ENCODE data around the gene CBFA2T3. TPM values are rescaled to one million over a fixed set of nuclear protein-coding genes. Genes with fewer than 3 reads are reported as not detected.
"Not testable (repeated sequence)": the region's sequence is repeated elsewhere in the genome, so short reads cannot be mapped to it uniquely, and the experiment has no call there.

Gene CBFA2T3
- total RNA-seq, 1 donor from 2014 or later, result not detected

DNA sequence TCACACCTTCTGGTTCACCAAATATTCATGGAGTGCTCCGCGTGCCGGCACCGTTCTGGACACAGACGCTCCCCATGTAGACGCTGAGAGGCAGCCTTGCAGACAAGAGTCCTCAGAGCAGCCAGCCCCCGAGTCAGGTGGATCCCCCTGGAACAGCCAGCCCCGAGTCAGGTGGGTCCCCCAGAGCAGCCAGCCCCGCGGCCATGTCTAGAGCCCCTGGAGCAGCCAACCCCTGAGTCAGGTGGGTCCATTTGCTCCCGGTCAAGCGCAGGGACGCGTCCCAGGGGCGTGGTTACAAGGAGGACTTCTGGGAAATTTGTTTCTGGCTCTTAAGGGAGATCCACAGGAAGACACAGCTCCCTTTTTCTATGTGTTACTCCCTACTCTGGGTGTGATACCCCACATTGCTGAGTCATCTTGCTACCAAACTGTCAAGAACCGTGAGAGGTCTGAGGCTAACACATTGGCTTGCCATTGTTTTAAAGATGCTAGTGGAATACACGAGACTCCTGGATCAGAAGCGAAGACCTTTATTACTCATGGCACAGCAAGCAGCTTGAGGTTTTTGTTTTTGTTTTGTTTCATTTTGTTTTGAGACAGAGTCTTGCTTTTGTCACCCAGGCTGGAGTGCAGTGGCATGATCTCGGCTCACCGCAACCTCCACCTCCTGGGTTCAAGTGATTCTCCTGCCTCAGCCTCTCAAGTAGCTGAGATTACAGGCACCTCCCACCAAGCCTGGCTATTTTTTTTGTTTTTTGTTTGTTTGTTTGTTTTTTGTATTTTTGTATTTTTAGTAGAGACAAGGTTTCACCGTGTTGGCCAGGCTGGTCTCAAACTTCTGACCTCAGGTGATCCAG lies 43.3 kb upstream of the CBFA2T3 start:
- TF ChIP-seq, protein P1, sequence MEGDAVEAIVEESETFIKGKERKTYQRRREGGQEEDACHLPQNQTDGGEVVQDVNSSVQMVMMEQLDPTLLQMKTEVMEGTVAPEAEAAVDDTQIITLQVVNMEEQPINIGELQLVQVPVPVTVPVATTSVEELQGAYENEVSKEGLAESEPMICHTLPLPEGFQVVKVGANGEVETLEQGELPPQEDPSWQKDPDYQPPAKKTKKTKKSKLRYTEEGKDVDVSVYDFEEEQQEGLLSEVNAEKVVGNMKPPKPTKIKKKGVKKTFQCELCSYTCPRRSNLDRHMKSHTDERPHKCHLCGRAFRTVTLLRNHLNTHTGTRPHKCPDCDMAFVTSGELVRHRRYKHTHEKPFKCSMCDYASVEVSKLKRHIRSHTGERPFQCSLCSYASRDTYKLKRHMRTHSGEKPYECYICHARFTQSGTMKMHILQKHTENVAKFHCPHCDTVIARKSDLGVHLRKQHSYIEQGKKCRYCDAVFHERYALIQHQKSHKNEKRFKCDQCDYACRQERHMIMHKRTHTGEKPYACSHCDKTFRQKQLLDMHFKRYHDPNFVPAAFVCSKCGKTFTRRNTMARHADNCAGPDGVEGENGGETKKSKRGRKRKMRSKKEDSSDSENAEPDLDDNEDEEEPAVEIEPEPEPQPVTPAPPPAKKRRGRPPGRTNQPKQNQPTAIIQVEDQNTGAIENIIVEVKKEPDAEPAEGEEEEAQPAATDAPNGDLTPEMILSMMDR (IDR thresholded peaks at IDR 0.05), result no peak
- H3K4me3 Mint-ChIP-seq (ENCODE audit: unreplicated experiment), result no peak overlapping the region
- H3K36me3 Mint-ChIP-seq (ENCODE audit: unreplicated experiment), result no peaks in the 10 kb centered on the region
- peaks cover 9% of the 10 kb centered on the region for H3K27me3 Mint-ChIP-seq (ENCODE audit: unreplicated experiment)
- no peaks in the 10 kb centered on the region for H3K4me1 Mint-ChIP-seq (ENCODE audit: unreplicated experiment)
- H3K9me3 Mint-ChIP-seq (ENCODE audit: unreplicated experiment), result no peaks in the 10 kb centered on the region
- no peak overlapping the region for H3K27ac Mint-ChIP-seq (ENCODE audit: unreplicated experiment)
- no peak for DNase-seq (ENCODE audit: extremely low spot score, unreplicated experiment)

- H3K4me1 Mint-ChIP-seq (ENCODE audit: unreplicated experiment), result no peaks in the 10 kb centered on the region
- no peaks in the 10 kb centered on the region for H3K36me3 Mint-ChIP-seq (ENCODE audit: unreplicated experiment)
- DNase-seq (ENCODE audit: extremely low spot score, unreplicated experiment), result no peak
Measured at GRCh38 chr16:89019511-89019910, 42.5 kb upstream of the CBFA2T3 start.

DNA sequence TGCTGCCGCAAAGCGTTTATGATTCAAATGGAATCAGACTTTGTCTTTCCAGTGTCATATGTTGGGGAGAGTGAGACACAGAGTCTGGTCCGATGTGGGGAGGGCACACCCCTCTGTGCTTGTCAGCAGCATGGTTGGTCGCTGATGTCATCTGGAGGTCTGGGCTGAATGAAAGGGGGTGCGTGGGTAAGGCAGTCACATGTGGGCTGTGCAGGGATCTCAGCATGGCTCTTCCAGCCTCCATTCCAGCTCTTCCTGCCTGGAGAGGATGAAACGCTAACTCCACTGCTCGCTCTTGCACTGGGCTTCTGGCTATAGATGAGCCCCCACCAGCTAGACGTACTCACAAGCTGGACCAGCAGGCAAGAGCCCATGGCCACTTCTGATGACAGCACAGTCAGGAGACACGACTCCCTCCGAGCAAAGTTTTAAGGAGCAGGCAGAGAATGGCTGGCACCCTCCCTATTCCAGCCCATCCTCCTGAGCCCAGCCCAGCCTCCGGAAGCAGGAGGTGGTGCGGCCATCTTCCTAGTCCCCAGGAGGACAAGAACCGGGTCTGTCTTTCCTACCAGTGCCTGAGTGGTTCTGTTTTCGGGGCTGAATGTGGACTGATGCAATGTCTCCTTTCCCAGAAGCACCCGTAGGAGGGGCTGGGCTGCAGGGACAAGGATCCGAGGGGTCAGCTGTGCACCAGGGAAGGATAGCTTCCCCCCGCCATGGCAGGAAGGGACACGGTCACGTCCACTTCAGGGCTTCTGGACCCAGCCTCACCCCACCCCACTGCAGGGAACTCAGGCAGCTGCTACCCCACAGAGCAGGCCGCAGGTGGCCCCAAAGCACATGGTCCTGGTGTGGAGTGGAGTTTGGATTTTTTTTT lies 41.5 kb upstream of the CBFA2T3 start:
- Mint-ChIP-seq H3K36me3 (ENCODE audit: unreplicated experiment) (no peaks in the 10 kb centered on the region), H3K4me3 (ENCODE audit: unreplicated experiment) (no peak overlapping the region), H3K27me3 (ENCODE audit: unreplicated experiment) (peaks cover 6% of the 10 kb centered on the region), H3K4me1 (ENCODE audit: unreplicated experiment) (no peaks in the 10 kb centered on the region), H3K9me3 (ENCODE audit: unreplicated experiment) (no peaks in the 10 kb centered on the region), H3K27ac (ENCODE audit: unreplicated experiment) (no peak overlapping the region)
- TF ChIP-seq, protein P1 (IDR thresholded peaks at IDR 0.05), result no peak
- DNase-seq (ENCODE audit: extremely low spot score, unreplicated experiment), result no peak

More at GRCh38 chr16:89019511-89019910, 42.5 kb upstream of the CBFA2T3 start:
- TF ChIP-seq, protein P1 (IDR thresholded peaks at IDR 0.05), result no peak
- Mint-ChIP-seq H3K9me3 (ENCODE audit: unreplicated experiment) (no peaks in the 10 kb centered on the region), H3K4me3 (ENCODE audit: unreplicated experiment) (no peak overlapping the region), H3K27me3 (ENCODE audit: unreplicated experiment) (peaks cover 6% of the 10 kb centered on the region), H3K27ac (ENCODE audit: unreplicated experiment) (no peak overlapping the region)

GRCh38 chr16:89017543-89018281 lies 40.7 kb upstream of the CBFA2T3 start:
- TF ChIP-seq, protein P1 (IDR thresholded peaks at IDR 0.05), result no peak

GRCh38 chr16:89016561-89016960 lies 39.6 kb upstream of the CBFA2T3 start:
- not testable (repeated sequence) for H3K36me3 Mint-ChIP-seq (ENCODE audit: unreplicated experiment); H3K4me3 Mint-ChIP-seq (ENCODE audit: unreplicated experiment); DNase-seq (ENCODE audit: extremely low spot score, unreplicated experiment); H3K9me3 Mint-ChIP-seq (ENCODE audit: unreplicated experiment); H3K27ac Mint-ChIP-seq (ENCODE audit: unreplicated experiment); H3K27me3 Mint-ChIP-seq (ENCODE audit: unreplicated experiment); H3K4me1 Mint-ChIP-seq (ENCODE audit: unreplicated experiment)

More at GRCh38 chr16:89017543-89018281, 40.7 kb upstream of the CBFA2T3 start:
- Mint-ChIP-seq H3K9me3 (ENCODE audit: unreplicated experiment) (no peaks in the 10 kb centered on the region), H3K27ac (ENCODE audit: unreplicated experiment) (no peak overlapping the region), H3K4me1 (ENCODE audit: unreplicated experiment) (no peaks in the 10 kb centered on the region), H3K27me3 (ENCODE audit: unreplicated experiment) (peaks cover 6% of the 10 kb centered on the region), H3K36me3 (ENCODE audit: unreplicated experiment) (no peaks in the 10 kb centered on the region), H3K4me3 (ENCODE audit: unreplicated experiment) (no peak overlapping the region)
- DNase-seq (ENCODE audit: extremely low spot score, unreplicated experiment), result no peak
